Measurements from ENCODE around the gene MED9. TPM values are rescaled to one million over a fixed set of nuclear protein-coding genes. Genes with fewer than 3 reads are reported as not detected.

The MED9 gene
- total RNA-seq, 1 donor from 2014 or later = 20.1 TPM

GRCh38 chr17:17469996-17470395 is 6.8 kb upstream of the MED9 start:
- H3K9me3 Mint-ChIP-seq = no peaks in the 10 kb centered on the region
- DNase-seq (ENCODE audit: low spot score in 2 of 2, unreplicated experiment in 2 of 2) = no peak
- H3K4me3 Mint-ChIP-seq = no peak overlapping the region
- TF ChIP-seq, protein P1, sequence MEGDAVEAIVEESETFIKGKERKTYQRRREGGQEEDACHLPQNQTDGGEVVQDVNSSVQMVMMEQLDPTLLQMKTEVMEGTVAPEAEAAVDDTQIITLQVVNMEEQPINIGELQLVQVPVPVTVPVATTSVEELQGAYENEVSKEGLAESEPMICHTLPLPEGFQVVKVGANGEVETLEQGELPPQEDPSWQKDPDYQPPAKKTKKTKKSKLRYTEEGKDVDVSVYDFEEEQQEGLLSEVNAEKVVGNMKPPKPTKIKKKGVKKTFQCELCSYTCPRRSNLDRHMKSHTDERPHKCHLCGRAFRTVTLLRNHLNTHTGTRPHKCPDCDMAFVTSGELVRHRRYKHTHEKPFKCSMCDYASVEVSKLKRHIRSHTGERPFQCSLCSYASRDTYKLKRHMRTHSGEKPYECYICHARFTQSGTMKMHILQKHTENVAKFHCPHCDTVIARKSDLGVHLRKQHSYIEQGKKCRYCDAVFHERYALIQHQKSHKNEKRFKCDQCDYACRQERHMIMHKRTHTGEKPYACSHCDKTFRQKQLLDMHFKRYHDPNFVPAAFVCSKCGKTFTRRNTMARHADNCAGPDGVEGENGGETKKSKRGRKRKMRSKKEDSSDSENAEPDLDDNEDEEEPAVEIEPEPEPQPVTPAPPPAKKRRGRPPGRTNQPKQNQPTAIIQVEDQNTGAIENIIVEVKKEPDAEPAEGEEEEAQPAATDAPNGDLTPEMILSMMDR (IDR thresholded peaks at IDR 0.05; ENCODE audit: unreplicated experiment) = no peak
- H3K36me3 Mint-ChIP-seq = no peaks in the 10 kb centered on the region
- peaks cover 79% of the 10 kb centered on the region for H3K27me3 Mint-ChIP-seq (ENCODE audit: low read depth)
- H3K4me1 Mint-ChIP-seq = no peaks in the 10 kb centered on the region
- no peak overlapping the region for H3K27ac Mint-ChIP-seq

GRCh38 chr17:17472333-17472920 is 4.4 kb upstream of the MED9 start:
- Mint-ChIP-seq H3K9me3 (no peaks in the 10 kb centered on the region), H3K27ac (no peak overlapping the region), H3K4me3 (no peak overlapping the region), H3K4me1 (peaks cover 3% of the 10 kb centered on the region), H3K27me3 (ENCODE audit: low read depth) (peaks cover 64% of the 10 kb centered on the region), H3K36me3 (no peaks in the 10 kb centered on the region)
- no peak for DNase-seq (ENCODE audit: low spot score in 2 of 2, unreplicated experiment in 2 of 2)
- TF ChIP-seq, protein P1 (IDR thresholded peaks at IDR 0.05; ENCODE audit: unreplicated experiment) = no peak

- Mint-ChIP-seq H3K27me3 (ENCODE audit: low read depth) (peaks cover 51% of the 10 kb centered on the region), H3K27ac (no peak overlapping the region), H3K4me1 (peaks cover 14% of the 10 kb centered on the region), H3K4me3 (no peak overlapping the region), H3K9me3 (no peaks in the 10 kb centered on the region), H3K36me3 (no peaks in the 10 kb centered on the region)
- no peak for DNase-seq (ENCODE audit: low spot score in 2 of 2, unreplicated experiment in 2 of 2)
- TF ChIP-seq, protein P1 (IDR thresholded peaks at IDR 0.05; ENCODE audit: unreplicated experiment) = no peak
These were observed 2.5 kb upstream of the MED9 start for GRCh38 chr17:17474341-17474740.

DNA sequence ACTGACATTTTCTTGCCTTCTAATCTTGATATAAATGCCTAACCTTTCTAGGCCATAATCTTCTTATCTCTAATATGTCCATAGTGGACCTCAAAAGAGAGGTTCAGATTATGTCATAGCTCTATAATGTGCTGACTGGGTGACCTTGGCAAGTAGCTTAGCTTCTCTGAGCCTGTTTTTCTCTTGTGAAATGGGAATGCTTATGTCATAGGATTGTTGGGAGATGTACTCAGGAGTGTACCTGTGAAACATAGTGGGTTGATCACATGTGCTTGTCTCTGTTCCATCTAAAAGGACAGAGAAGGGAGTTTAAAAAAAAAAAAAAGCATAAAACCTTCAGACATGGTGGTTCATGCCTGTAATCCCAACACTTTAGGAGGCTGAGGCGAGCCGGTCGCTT is 2.4 kb downstream of the MED9 start:
- peaks cover 5% of the 10 kb centered on the region for H3K36me3 Mint-ChIP-seq
- H3K27me3 Mint-ChIP-seq (ENCODE audit: low read depth) = peaks cover 8% of the 10 kb centered on the region
- no peak overlapping the region for H3K27ac Mint-ChIP-seq
- H3K4me3 Mint-ChIP-seq = no peak overlapping the region
- H3K4me1 Mint-ChIP-seq = peaks cover 22% of the 10 kb centered on the region
- H3K9me3 Mint-ChIP-seq = no peaks in the 10 kb centered on the region
- DNase-seq (ENCODE audit: low spot score in 2 of 2, unreplicated experiment in 2 of 2) = no peak
- TF ChIP-seq, protein P1 (IDR thresholded peaks at IDR 0.05; ENCODE audit: unreplicated experiment) = no peak

DNA sequence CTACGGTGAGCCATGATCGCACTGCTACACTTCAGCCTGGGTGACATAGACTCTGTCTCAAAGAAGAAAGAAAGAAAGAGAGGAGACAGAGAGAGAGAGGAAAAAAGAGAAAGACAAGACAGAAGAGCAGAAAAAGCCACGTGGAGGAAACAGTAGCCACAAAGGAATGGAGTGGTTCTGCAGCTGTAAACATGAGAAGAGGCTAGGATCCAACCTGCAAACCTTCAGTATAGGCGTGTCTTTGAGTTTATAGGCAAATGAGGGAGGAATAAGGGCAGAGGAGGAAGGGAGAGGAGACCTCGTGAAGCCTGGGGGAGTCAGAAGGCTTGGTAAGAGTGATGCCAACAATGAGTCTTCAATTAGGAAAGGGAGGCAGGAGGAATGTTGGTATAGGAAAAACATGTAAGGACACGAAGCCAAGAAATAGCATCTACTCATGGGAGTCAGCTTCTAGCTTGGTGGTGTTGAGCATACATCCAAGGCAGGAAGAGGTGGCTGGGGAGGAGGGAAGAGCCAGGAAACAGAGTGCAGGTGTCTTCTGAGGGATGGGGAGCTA is 3.9 kb downstream of the MED9 start:
- TF ChIP-seq, protein P1 (IDR thresholded peaks at IDR 0.05; ENCODE audit: unreplicated experiment) = no peak
- Mint-ChIP-seq H3K4me3 (no peak overlapping the region), H3K27me3 (ENCODE audit: low read depth) (peaks cover under 1% of the 10 kb centered on the region), H3K4me1 (peaks cover 22% of the 10 kb centered on the region), H3K36me3 (peaks cover 11% of the 10 kb centered on the region), H3K9me3 (no peaks in the 10 kb centered on the region), H3K27ac (peak overlapping the region; percentile 23)
- no peak for DNase-seq (ENCODE audit: low spot score in 2 of 2, unreplicated experiment in 2 of 2)
